Tracheal epithelial cell (primary cell): ENCODE measurements around the gene CFD. TPM values are rescaled to one million over a fixed set of nuclear protein-coding genes. Genes with fewer than 3 reads are reported as not detected.

Experiments used
- total RNA-seq: library from RNA; depleted of rRNA; stranded (reverse); fragments of >200 nt; gene quantifications from 2 replicates; pipeline ENCODE4 v1.2.1, GENCODE V29; 2014

CFD gene
- total RNA-seq, result 8.5 and 8.9 TPM in 2 replicates

DNA sequence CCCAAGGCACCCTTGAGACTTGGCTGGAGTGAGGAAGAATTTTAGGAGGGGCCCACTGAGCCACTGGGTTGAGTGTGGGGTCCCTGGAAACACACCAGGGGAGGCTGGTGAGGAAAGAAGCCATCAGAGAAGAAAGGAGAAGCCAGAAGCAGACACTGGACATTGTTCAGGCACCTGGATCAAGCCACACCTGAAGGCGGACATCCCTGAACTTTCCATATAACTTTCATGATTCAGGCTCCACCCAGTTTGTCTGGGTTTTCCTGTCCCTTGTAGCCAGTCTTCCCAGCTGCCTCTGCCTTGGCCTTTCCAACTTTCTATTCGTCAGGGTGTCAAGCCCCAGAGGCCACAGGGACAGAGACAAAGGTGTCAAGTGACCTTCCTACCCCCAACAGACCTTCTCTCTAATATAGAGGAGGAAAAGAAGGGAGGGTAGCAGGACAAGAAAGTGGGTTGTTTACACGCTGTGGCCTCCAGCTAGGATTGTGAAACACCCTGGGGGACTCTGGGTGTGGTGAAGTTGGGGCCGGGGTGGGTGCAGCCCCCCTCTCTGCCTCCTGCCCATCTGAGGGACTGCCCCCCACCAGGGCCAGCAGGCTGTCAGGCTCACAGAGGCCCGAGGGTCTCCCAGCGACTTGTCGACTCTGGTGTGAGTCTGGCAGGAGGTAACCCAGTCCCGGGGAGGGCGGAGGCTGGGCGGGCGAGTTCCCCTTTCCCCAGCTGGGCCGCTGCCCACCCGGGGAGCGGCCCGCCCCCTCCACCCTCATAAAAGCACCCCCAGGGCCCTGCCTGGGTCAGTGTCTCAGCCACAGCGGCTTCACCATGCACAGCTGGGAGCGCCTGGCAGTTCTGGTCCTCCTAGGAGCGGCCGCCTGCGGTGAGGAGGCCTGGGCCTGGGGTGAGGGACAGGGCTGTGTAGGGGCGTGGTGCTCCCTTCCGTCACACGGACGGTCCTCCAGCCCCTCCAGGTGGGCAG lies at the start of gene CFD:
CFD (plus strand) TSS at position 797 of the 976 bp plus-strand sequence; CDS start at position 823, 26 bp downstream.

GRCh38 chr19:821825-822503 lies 37.5 kb upstream of the CFD start, which contains the start of gene PLPPR3:
Gene PLPPR3 (minus strand): TSS chr19:821955. CDS start chr19:821559, 396 bp downstream.

GRCh38 chr19:827710-828321 lies 31.6 kb upstream of the CFD start, which contains the start of gene AZU1:
Gene AZU1 (plus strand): TSS chr19:827837. CDS start chr19:827847, 10 bp downstream.

GRCh38 chr19:840519-841206 lies 18.8 kb upstream of the CFD start, which contains the start of gene PRTN3:
Gene PRTN3 (plus strand): TSS chr19:840999. CDS start chr19:841009, 10 bp downstream.

GRCh38 chr19:852136-853013 lies 7.1 kb upstream of the CFD start, which contains the start of gene ELANE:
Gene ELANE (plus strand): TSS chr19:852303. CDS start chr19:852329, 26 bp downstream.

DNA sequence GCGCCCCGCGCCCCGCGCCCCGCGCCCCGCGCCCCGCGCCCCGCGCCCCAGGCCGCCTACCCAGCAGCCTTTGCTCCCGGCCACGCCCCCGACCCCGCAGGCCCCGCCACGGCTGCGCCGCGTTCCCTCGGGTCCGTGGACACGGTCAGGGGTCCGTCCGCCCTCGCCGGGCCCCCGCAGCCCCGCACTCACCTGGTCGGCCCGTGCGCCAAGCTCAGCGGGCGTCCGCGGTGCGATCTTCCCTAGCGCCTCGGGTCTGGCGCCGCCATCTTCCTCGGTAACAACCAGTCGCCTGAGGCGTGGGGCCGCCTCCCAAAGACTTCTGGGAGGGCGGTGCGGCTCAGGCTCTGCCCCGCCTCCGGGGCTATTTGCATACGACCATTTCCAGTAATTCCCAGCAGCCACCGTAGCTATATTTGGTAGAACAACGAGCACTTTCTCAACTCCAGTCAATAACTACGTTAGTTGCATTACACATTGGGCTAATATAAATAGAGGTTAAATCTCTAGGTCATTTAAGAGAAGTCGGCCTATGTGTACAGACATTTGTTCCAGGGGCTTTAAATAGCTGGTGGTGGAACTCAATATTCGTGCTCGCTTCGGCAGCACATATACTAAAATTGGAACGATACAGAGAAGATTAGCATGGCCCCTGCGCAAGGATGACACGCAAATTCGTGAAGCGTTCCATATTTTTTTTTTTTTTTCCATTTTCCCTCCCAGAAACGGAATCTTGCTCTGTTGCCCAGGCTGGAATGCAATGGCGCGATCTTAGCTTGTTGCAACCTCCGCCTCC lies 33.6 kb downstream of the CFD start, which contains the start of the genes MED16 and RNU6-9:
MED16 (minus strand) TSS at position 294 of the 796 bp plus-strand sequence. CDS start 2,056 bp downstream, outside the sequence.
RNU6-9 (plus strand) TSS at position 591 of the 796 bp plus-strand sequence.

Other genes starting within 250 kb of the CFD start
- 34.5 and 37.7 TPM in 2 replicates for gene POLRMT, start 226.1 kb upstream of the CFD start, total RNA-seq
- gene FGF22, start 219.8 kb upstream of the CFD start, total RNA-seq, result not detected in 2 replicates
- 50.8 and 79.9 TPM in 2 replicates for gene RNF126, start 196.4 kb upstream of the CFD start, total RNA-seq
- 263 and 426 TPM in 2 replicates for gene FSTL3, start 183.3 kb upstream of the CFD start, total RNA-seq
- gene PRSS57, start 164.2 kb upstream of the CFD start, total RNA-seq, result not detected in 2 replicates
- under 0.01 and 1.2 TPM in 2 replicates for gene PALM, start 150.7 kb upstream of the CFD start, total RNA-seq
- gene MISP, start 108.6 kb upstream of the CFD start, total RNA-seq, result 76.4 and 100 TPM in 2 replicates
- 94.7 and 108 TPM in 2 replicates for gene PTBP1, start 62.2 kb upstream of the CFD start, total RNA-seq
- gene PLPPR3, start 37.7 kb upstream of the CFD start, total RNA-seq, result 0.48 TPM in 1 of 2 replicates, not detected in the other
- gene AZU1, start 31.8 kb upstream of the CFD start, total RNA-seq, result 0.24 TPM in 1 of 2 replicates, not detected in the other
- not detected in 2 replicates for gene PRTN3, start 18.7 kb upstream of the CFD start, total RNA-seq
- gene ELANE, start 7.4 kb upstream of the CFD start, total RNA-seq, result not detected in 2 replicates
- gene MED16, start 33.5 kb downstream of the CFD start, total RNA-seq, result 15.1 and 18.6 TPM in 2 replicates
- gene RNU6-9, start 33.8 kb downstream of the CFD start, total RNA-seq, result not detected in 2 replicates
- gene R3HDM4, start 53.6 kb downstream of the CFD start, total RNA-seq, result 45.4 and 52.8 TPM in 2 replicates
- gene KISS1R, start 57.7 kb downstream of the CFD start, total RNA-seq, result 0.43 TPM in 1 of 2 replicates, not detected in the other
- gene ARID3A, start 66.4 kb downstream of the CFD start, total RNA-seq, result 19.2 and 21.4 TPM in 2 replicates
- 42.2 and 66.0 TPM in 2 replicates for gene WDR18, start 124.7 kb downstream of the CFD start, total RNA-seq
- gene GRIN3B, start 140.8 kb downstream of the CFD start, total RNA-seq, result 0.85 and 1.2 TPM in 2 replicates
- 79.7 and 84.3 TPM in 2 replicates for gene TMEM259, start 161.5 kb downstream of the CFD start, total RNA-seq
- gene RNU6-2, start 161.9 kb downstream of the CFD start, total RNA-seq, result not detected in 2 replicates
- gene CNN2, start 166.9 kb downstream of the CFD start, total RNA-seq, result 137 and 224 TPM in 2 replicates
- 5.3 and 7.9 TPM in 2 replicates for gene ABCA7, start 180.4 kb downstream of the CFD start, total RNA-seq
- 5.1 and 16.9 TPM in 2 replicates for gene ARHGAP45, start 207.5 kb downstream of the CFD start, total RNA-seq
- gene POLR2E, start 235.7 kb downstream of the CFD start, total RNA-seq, result 47.7 and 55.9 TPM in 2 replicates
- gene GPX4, start 244.3 kb downstream of the CFD start, total RNA-seq, result 444 and 452 TPM in 2 replicates